Muscle of leg (tissue), 11 donors: ENCODE measurements around the gene CDK14. TPM values are rescaled to one million over a fixed set of nuclear protein-coding genes. Genes with fewer than 3 reads are reported as not detected.

Experiments
- DNase-seq: peaks from one replicate; pipeline ENCODE4 v3.0.0; 2013
- H3K27ac ChIP-seq: one replicate; pipeline ENCODE4 v1.5.1; 2013; ENCODE audit warnings: mild to moderate bottlenecking, low read length, control low read depth
- H3K27me3 ChIP-seq: one replicate; pipeline ENCODE4 v1.6.1; 2013; ENCODE audit warnings: low read length; ENCODE audit not compliant: control insufficient read depth, insufficient read depth
- H3K36me3 ChIP-seq: one replicate; pipeline ENCODE4 v1.6.1; 2013; ENCODE audit warnings: low read length; ENCODE audit not compliant: control insufficient read depth, insufficient read depth
- H3K4me1 ChIP-seq: one replicate; pipeline ENCODE4 v1.6.1; 2013; ENCODE audit warnings: low read length; ENCODE audit not compliant: control insufficient read depth, insufficient read depth
- H3K4me3 ChIP-seq: one replicate; pipeline ENCODE4 v1.5.1; 2013; ENCODE audit warnings: low read length, control low read depth
- H3K9me3 ChIP-seq: replicated peaks from 2 replicates; pipeline ENCODE4 v1.6.1; 2013; ENCODE audit warnings: low read depth, low read length; ENCODE audit not compliant: control insufficient read depth
- WGBS: methylation state at CpG from one replicate; pipeline ENCODE4 v1.1.5; 2013; ENCODE audit warnings: missing lambda C conversion rate; ENCODE audit not compliant: insufficient coverage; 5-methylcytosine and 5-hydroxymethylcytosine counted together
- polyA plus RNA-seq, 8 donors: library from polyadenylated mRNA; unstranded; fragments of 120-200 nt; gene quantifications; one replicate each; pipeline versions ENCODE4 v1.2.1 to v1.2.3, GENCODE V29; 2013; ENCODE audit warnings: inconsistent platforms in 1 of 8, low replicate concordance in 1 of 8; ENCODE audit not compliant: insufficient read length in 8 of 8, insufficient read depth in 1 of 8
- total RNA-seq: library from RNA; stranded (reverse); fragments of 120-200 nt; gene quantifications from one replicate; pipeline ENCODE4 v1.2.4, GENCODE V29; 2013

CDK14 gene
- total and polyA plus RNA-seq, 9 donors, result 14.9 to 36.7 (median 21.3) TPM

GRCh38 chr7:90574146-90574819 lies 21.8 kb upstream of the CDK14 start:
- Histone ChIP-seq H3K4me3 (no peak overlapping the region), H3K27me3 (no peaks in the 10 kb centered on the region), H3K9me3 (no peaks in the 10 kb centered on the region), H3K27ac (no peak overlapping the region), H3K4me1 (no peaks in the 10 kb centered on the region), H3K36me3 (no peaks in the 10 kb centered on the region)
- no peak for DNase-seq
- 50% methylated on average over 1 of the region's 3 CpGs for WGBS

- no peak overlapping the region for H3K4me3 ChIP-seq
- H3K27ac ChIP-seq, result no peak overlapping the region
Observed at GRCh38 chr7:90574820-90575187, 21.3 kb upstream of the CDK14 start.

DNA sequence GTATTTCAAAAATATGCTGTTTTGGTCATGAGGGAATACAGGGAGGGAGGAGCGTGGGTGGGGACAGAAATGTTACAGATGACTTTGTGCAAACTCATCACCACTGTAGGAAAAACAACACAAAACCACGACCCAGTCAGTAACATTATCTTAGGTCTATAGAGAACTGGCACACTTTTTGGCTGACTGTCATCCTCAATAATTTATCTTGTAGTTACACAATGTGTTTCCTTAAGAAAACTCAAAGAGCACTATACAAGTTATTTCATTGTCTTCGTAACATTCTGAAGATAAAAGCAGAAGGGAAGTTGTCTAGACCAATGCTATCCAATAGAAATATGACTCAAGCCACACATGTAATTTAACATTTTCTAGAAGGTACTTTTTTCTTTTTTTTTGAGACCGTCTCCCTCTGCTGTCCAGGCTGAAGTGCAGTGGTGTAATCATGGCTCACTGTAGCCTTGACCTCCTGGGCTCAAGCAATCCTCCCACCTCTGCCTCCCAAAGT lies 16.9 kb upstream of the CDK14 start:
- DNase-seq, result no peak
- 80% methylated on average over 1 of the region's 4 CpGs for WGBS
- Histone ChIP-seq H3K4me1 (no peaks in the 10 kb centered on the region), H3K27ac (no peak overlapping the region), H3K9me3 (no peaks in the 10 kb centered on the region), H3K36me3 (no peaks in the 10 kb centered on the region), H3K27me3 (no peaks in the 10 kb centered on the region), H3K4me3 (no peak overlapping the region)

More at GRCh38 chr7:90574820-90575187, 21.3 kb upstream of the CDK14 start:
- no peaks in the 10 kb centered on the region for H3K4me1 ChIP-seq
- no peaks in the 10 kb centered on the region for H3K9me3 ChIP-seq
- no peaks in the 10 kb centered on the region for H3K27me3 ChIP-seq
- DNase-seq, result no peak
- no peaks in the 10 kb centered on the region for H3K36me3 ChIP-seq
- no CpG with 5 or more reads among the region's 1 CpG for WGBS

GRCh38 chr7:90580051-90580450 lies 16.1 kb upstream of the CDK14 start:
- DNase-seq, result no peak
- H3K36me3 ChIP-seq, result no peaks in the 10 kb centered on the region
- no peaks in the 10 kb centered on the region for H3K27me3 ChIP-seq
- no peak overlapping the region for H3K4me3 ChIP-seq
- no peaks in the 10 kb centered on the region for H3K4me1 ChIP-seq
- WGBS, result 85% methylated on average over 2 of the region's 3 CpGs
- H3K9me3 ChIP-seq, result no peaks in the 10 kb centered on the region
- no peak overlapping the region for H3K27ac ChIP-seq

- no peak for DNase-seq
- no peaks in the 10 kb centered on the region for H3K36me3 ChIP-seq
Observed at GRCh38 chr7:90582164-90582563, 14.0 kb upstream of the CDK14 start.

DNA sequence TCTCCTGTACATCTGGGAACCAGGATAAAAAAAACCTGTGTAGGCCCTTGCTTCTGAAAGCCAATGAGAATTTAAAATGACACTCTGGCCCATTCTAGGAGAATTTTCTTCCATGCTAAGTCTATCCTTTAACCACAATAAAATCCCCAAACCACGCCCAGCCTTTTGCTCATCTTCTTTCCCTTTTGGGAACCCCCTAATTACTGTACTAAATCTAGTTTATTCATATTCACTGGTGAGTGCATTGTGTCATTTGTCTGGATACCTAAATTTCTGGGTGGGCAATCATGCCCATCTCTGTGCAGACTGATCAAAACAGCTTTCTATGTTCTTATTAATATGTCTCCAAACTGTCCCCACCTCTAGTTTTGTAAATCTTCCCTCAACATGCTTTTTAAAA lies 11.7 kb upstream of the CDK14 start:
- H3K36me3 ChIP-seq, result no peaks in the 10 kb centered on the region
- no peak for DNase-seq
- WGBS, result no CpG with 5 or more reads among the region's 1 CpG
- H3K27me3 ChIP-seq, result no peaks in the 10 kb centered on the region
- H3K4me3 ChIP-seq, result no peak overlapping the region
- H3K4me1 ChIP-seq, result no peaks in the 10 kb centered on the region
- no peak overlapping the region for H3K27ac ChIP-seq
- no peaks in the 10 kb centered on the region for H3K9me3 ChIP-seq

More at GRCh38 chr7:90582164-90582563, 14.0 kb upstream of the CDK14 start:
- H3K4me1 ChIP-seq, result no peaks in the 10 kb centered on the region
- no peak overlapping the region for H3K27ac ChIP-seq
- no CpG with 5 or more reads among the region's 2 CpGs for WGBS
- H3K27me3 ChIP-seq, result no peaks in the 10 kb centered on the region
- H3K9me3 ChIP-seq, result no peaks in the 10 kb centered on the region
- no peak overlapping the region for H3K4me3 ChIP-seq

DNA sequence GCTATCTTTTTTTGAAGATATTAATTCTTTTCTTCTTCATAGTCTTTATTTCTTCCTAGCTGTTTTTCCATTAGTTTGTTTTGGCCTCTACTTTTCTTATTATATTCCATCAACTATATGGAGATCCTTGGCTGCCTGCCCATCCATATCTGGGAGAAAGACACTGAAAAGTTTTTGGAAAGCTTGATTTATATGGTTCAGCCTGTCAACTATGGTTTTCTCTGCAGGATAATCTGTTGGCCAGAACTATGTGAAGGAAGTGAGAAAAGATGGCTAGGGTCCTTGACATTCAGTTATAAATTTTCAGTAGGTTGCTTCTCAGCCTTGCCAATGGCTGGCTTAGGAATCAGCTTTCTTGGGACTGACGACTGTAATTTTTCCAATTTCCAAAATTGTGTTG lies 10.0 kb upstream of the CDK14 start:
- no peak overlapping the region for H3K4me3 ChIP-seq
- no peaks in the 10 kb centered on the region for H3K9me3 ChIP-seq
- no peaks in the 10 kb centered on the region for H3K36me3 ChIP-seq
- no peaks in the 10 kb centered on the region for H3K4me1 ChIP-seq
- H3K27ac ChIP-seq, result no peak overlapping the region
- DNase-seq, result peak; percentile 56
- H3K27me3 ChIP-seq, result no peaks in the 10 kb centered on the region
- WGBS, result no CpG with 5 or more reads among the region's 1 CpG

DNA sequence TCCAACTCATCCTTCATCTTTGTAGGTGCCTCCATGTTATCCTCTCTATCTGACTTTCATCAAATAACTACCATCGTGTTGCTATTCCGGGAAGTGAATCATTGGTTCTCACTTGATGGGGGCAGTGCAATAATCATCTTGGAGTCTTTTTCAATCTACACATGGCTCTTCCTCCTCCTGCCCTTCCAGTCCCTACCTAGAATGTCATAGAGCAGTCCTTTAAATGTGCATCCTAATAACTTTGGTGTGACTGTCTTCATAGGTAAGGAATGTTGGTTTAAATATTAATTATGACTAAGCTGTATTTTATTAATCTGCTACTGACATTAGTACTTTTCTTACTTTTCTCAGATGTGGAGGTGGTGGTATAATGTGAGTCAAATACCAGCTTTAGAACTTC lies 8.4 kb upstream of the CDK14 start:
- 86% methylated on average over 2 of the region's 2 CpGs for WGBS
- Histone ChIP-seq H3K4me1 (no peaks in the 10 kb centered on the region), H3K9me3 (no peaks in the 10 kb centered on the region), H3K27me3 (no peaks in the 10 kb centered on the region), H3K27ac (no peak overlapping the region), H3K4me3 (no peak overlapping the region), H3K36me3 (no peaks in the 10 kb centered on the region)
- no peak for DNase-seq

DNA sequence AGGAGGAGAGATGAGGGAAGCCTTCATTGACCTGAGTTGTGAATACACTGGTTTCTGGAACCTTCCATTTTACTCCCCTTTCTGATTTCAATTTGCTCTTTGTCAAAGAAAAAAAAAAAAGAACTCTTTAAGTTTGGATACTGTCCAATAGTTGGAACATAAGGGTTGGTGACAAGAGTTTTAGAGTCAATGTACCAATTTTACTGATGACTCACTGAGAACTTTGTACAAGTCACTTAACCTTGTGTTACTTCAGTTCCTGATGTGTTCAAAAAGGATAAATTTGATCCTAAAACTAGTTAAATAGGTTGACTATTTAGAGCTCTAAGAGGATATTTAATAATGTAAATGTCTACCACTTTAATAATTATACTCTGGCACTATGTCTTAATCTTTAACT lies 4.1 kb upstream of the CDK14 start:
- H3K36me3 ChIP-seq, result no peaks in the 10 kb centered on the region
- no peaks in the 10 kb centered on the region for H3K9me3 ChIP-seq
- H3K4me1 ChIP-seq, result peaks cover 4% of the 10 kb centered on the region
- DNase-seq, result no peak
- no peaks in the 10 kb centered on the region for H3K27me3 ChIP-seq
- H3K27ac ChIP-seq, result no peak overlapping the region
- H3K4me3 ChIP-seq, result no peak overlapping the region

GRCh38 chr7:90593205-90593604 lies 2.9 kb upstream of the CDK14 start:
- Histone ChIP-seq H3K36me3 (no peaks in the 10 kb centered on the region), H3K4me1 (peaks cover 4% of the 10 kb centered on the region), H3K27me3 (no peaks in the 10 kb centered on the region), H3K27ac (no peak overlapping the region), H3K4me3 (no peak overlapping the region), H3K9me3 (no peaks in the 10 kb centered on the region)
- DNase-seq, result peak; percentile 26
